ENCODE results near the gene CD276. TPM values are rescaled to one million over a fixed set of nuclear protein-coding genes. Genes with fewer than 3 reads are reported as not detected.

The CD276 gene
- total RNA-seq, 4 donors from 2014 or later = 64.2 to 100 (median 74.2) TPM

- DNase-seq (ENCODE audit: low spot score in 2 of 2) = no peak
- Histone ChIP-seq H3K27ac (no peak overlapping the region), H3K27me3 (peaks cover 3% of the 10 kb centered on the region), H3K9me3 (no peaks in the 10 kb centered on the region), H3K36me3 (no peaks in the 10 kb centered on the region), H3K4me3 (no peak overlapping the region), H3K4me1 (peaks cover 13% of the 10 kb centered on the region)
- 67% methylated on average over 3 of the region's 3 CpGs for WGBS
- TF ChIP-seq CTCF (IDR thresholded peaks at IDR 0.05) (no peak), EP300 (IDR thresholded peaks at IDR 0.05) (no peak), POLR2AphosphoS5 (IDR thresholded peaks at IDR 0.05) (no peak), POLR2A (IDR thresholded peaks at IDR 0.05) (no peak)
These were observed 57.2 kb downstream of the CD276 start for GRCh38 chr15:73741321-73741836.

DNA sequence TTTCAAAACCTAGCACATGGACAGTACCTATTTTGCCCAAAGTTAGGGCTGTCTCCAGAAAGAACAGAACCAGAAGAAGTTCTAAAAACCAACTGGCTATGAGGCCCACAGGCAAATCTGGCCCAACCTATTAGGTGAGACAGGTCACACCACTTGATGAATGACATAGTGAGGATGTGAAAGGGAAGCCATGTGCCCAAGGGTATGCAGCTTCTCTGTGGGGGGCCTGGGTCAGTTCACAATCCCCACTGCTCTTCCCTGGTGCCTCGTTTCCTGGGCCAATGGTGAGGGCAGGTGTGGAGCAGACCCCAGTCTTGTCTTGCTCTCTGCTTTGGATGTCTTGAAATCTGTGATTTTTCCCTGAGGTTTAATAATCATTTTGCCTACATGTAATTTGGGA is 60.1 kb downstream of the CD276 start:
- WGBS = 79% methylated on average over 1 of the region's 1 CpG
- DNase-seq (ENCODE audit: low spot score in 2 of 2) = no peak
- Histone ChIP-seq H3K4me3 (no peak overlapping the region), H3K9me3 (no peaks in the 10 kb centered on the region), H3K27me3 (peaks cover 3% of the 10 kb centered on the region), H3K27ac (no peak overlapping the region), H3K4me1 (peaks cover 13% of the 10 kb centered on the region), H3K36me3 (no peaks in the 10 kb centered on the region)
- no peak for TF ChIP-seq POLR2A (IDR thresholded peaks at IDR 0.05)
- no peak for TF ChIP-seq CTCF (IDR thresholded peaks at IDR 0.05)
- TF ChIP-seq EP300 (IDR thresholded peaks at IDR 0.05) = no peak
- no peak for TF ChIP-seq POLR2AphosphoS5 (IDR thresholded peaks at IDR 0.05)

DNA sequence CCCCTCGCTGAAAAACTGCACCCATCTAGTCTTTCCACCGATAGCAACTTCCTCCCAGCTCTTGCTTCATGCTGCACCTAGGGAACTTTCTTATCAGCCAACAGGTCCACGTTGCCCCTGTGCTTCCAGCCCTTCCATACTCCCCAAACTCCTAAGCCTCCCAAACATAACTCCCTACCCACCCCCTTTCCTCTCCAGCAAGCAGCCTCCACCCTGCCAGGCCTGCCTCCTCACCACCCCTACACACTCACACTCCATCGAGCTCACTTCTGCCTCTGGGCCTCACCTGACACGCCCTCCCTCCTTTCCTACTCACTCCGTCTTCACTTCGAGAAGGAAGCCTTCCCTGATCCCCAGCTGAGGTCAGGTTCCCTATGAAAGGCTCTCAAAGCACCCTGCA is 60.9 kb downstream of the CD276 start:
- 68% methylated on average over 7 of the region's 7 CpGs for WGBS

GRCh38 chr15:73746261-73746660 is 62.1 kb downstream of the CD276 start:
- Histone ChIP-seq H3K4me1 (peaks cover 18% of the 10 kb centered on the region), H3K27ac (no peak overlapping the region), H3K4me3 (no peak overlapping the region), H3K27me3 (peaks cover 3% of the 10 kb centered on the region), H3K36me3 (no peaks in the 10 kb centered on the region), H3K9me3 (no peaks in the 10 kb centered on the region)
- TF ChIP-seq POLR2AphosphoS5 (IDR thresholded peaks at IDR 0.05) (no peak), EP300 (IDR thresholded peaks at IDR 0.05) (no peak), POLR2A (IDR thresholded peaks at IDR 0.05) (no peak), CTCF (IDR thresholded peaks at IDR 0.05) (no peak)
- no peak for DNase-seq (ENCODE audit: low spot score in 2 of 2)
- 66% methylated on average over 8 of the region's 8 CpGs for WGBS

More for the DNA sequence above, 60.9 kb downstream of the CD276 start:
- Histone ChIP-seq H3K4me3 (no peak overlapping the region), H3K27ac (no peak overlapping the region), H3K4me1 (peaks cover 13% of the 10 kb centered on the region), H3K27me3 (peaks cover 3% of the 10 kb centered on the region), H3K9me3 (no peaks in the 10 kb centered on the region), H3K36me3 (no peaks in the 10 kb centered on the region)
- TF ChIP-seq POLR2A (IDR thresholded peaks at IDR 0.05) (no peak), POLR2AphosphoS5 (IDR thresholded peaks at IDR 0.05) (no peak), CTCF (IDR thresholded peaks at IDR 0.05) (no peak), EP300 (IDR thresholded peaks at IDR 0.05) (no peak)
- DNase-seq (ENCODE audit: low spot score in 2 of 2) = no peak

DNA sequence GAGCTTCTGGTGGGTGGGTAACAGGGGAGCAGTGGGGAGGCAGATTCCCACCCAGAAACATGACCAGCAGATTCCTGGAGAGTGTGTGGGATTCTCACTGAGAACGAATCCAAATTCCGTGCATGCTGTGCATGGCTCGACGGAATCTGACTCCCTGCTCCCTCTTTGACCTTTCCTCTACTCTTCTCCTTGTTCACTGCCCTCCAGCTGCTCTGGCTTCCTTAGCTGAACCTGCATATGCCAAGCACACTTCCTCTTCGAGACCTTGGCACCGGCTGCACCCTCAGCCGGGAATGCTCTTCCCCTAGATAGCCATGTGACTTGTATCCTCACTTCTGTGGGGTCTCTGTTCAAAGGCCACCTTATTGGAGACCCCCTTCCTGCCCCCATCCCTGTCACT is 62.7 kb downstream of the CD276 start:
- Histone ChIP-seq H3K27ac (no peak overlapping the region), H3K4me3 (no peak overlapping the region), H3K36me3 (no peaks in the 10 kb centered on the region), H3K27me3 (peaks cover 6% of the 10 kb centered on the region), H3K4me1 (peaks cover 22% of the 10 kb centered on the region), H3K9me3 (no peaks in the 10 kb centered on the region)
- TF ChIP-seq POLR2AphosphoS5 (IDR thresholded peaks at IDR 0.05) (no peak), EP300 (IDR thresholded peaks at IDR 0.05) (no peak), POLR2A (IDR thresholded peaks at IDR 0.05) (no peak), CTCF (IDR thresholded peaks at IDR 0.05) (no peak)
- 40% methylated on average over 7 of the region's 7 CpGs for WGBS
- DNase-seq (ENCODE audit: low spot score in 2 of 2) = no peak

Data from suprapubic skin (tissue), 4 donors.